Stimulated activated CD8-positive, alpha-beta memory T cell treated with anti-CD3 and anti-CD28 coated beads, Interleukin-4, amount 100 ng/mL, for 1 hour (primary cell): ENCODE measurements around the gene SNX25.
"Not testable (repeated sequence)": the region's sequence is repeated elsewhere in the genome, so short reads cannot be mapped to it uniquely, and the experiment has no call there.

Source experiments
- DNase-seq, 2 donors: peaks; one replicate each; pipeline ENCODE4 v3.0.0-alpha.2; 2020; ENCODE audit warnings: low read depth in 2 of 2, low spot score in 1 of 2

The SNX25 gene

GRCh38 chr4:185304541-185304940, 95.1 kb downstream of the SNX25 start:
- DNase-seq = no peak

GRCh38 chr4:185304944-185305690, 95.7 kb downstream of the SNX25 start:
- DNase-seq = no peak

GRCh38 chr4:185305979-185306442, 96.6 kb downstream of the SNX25 start:
- DNase-seq = no peak

- DNase-seq = no peak
Observed at GRCh38 chr4:185307136-185307950, 97.9 kb downstream of the SNX25 start.

GRCh38 chr4:185309770-185310169, 100.4 kb downstream of the SNX25 start:
- no peak for DNase-seq

- no peak for DNase-seq
Observed at GRCh38 chr4:185311113-185311888, 101.9 kb downstream of the SNX25 start.

- DNase-seq = no peak
Observed at GRCh38 chr4:185312699-185313098, 103.3 kb downstream of the SNX25 start.

GRCh38 chr4:185317462-185317861, 108.1 kb downstream of the SNX25 start:
- not testable (repeated sequence) for DNase-seq

- no peak for DNase-seq
Observed at GRCh38 chr4:185317880-185318279, 108.5 kb downstream of the SNX25 start.

- no peak for DNase-seq
Observed at GRCh38 chr4:185318679-185319078, 109.3 kb downstream of the SNX25 start.

- DNase-seq = no peak
Observed at GRCh38 chr4:185322803-185323202, 113.4 kb downstream of the SNX25 start.

GRCh38 chr4:185323606-185324005, 114.2 kb downstream of the SNX25 start:
- no peak for DNase-seq

- DNase-seq = not testable (repeated sequence)
Observed at GRCh38 chr4:185324361-185324760, 115.0 kb downstream of the SNX25 start.

GRCh38 chr4:185325721-185326120, 116.3 kb downstream of the SNX25 start:
- not testable (repeated sequence) for DNase-seq

GRCh38 chr4:185328586-185328985, 119.2 kb downstream of the SNX25 start:
- no peak for DNase-seq

GRCh38 chr4:185329879-185330510, 120.6 kb downstream of the SNX25 start:
- DNase-seq = not testable (repeated sequence)

GRCh38 chr4:185332575-185333464, 123.4 kb downstream of the SNX25 start:
- no peak for DNase-seq

GRCh38 chr4:185334326-185334725, 124.9 kb downstream of the SNX25 start:
- no peak for DNase-seq

GRCh38 chr4:185335579-185335978, 126.2 kb downstream of the SNX25 start:
- DNase-seq = no peak

- DNase-seq = no peak
Observed at GRCh38 chr4:185339941-185340340, 130.5 kb downstream of the SNX25 start.
